Measurements from ENCODE around the gene CNTFR.

The CNTFR gene

DNA sequence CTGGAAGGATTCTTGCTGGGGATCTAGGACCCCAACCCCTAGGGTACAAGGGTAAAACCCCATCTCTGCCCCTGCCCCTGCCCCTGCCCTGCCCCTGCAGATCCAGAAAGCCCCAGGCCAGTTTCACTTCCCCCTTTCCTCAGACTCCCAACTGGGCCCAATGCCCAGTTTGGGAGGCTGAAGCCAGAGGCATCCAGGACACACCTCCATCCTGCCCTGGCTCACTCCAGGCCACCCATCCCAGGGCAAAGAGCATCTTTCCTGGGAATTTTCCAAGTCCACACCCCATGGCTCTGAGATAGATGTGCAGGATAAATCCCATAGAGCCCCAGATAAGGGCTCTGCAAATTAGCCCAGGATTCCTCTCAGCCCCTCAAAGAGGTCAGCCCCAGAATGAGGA, 17.4 kb downstream of the CNTFR start:
- DNase-seq (ENCODE audit: low spot score): no peak

DNA sequence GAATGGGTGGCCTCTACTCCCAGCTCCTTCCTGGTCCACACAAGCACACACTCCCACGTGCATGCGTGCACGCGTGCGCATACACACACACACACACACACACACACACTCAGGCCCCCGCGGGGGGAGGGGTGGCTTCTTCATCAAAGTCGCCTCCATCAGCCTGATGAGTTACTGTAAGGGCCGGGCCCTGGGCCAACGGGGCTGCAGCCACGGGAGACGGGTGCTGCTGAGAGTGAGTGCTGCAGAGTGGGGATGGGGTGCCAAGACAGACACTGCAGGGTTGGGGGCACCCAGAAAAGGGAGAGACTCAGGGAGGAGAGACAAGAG, 18.1 kb downstream of the CNTFR start:
- DNase-seq (ENCODE audit: low spot score): no peak

DNA sequence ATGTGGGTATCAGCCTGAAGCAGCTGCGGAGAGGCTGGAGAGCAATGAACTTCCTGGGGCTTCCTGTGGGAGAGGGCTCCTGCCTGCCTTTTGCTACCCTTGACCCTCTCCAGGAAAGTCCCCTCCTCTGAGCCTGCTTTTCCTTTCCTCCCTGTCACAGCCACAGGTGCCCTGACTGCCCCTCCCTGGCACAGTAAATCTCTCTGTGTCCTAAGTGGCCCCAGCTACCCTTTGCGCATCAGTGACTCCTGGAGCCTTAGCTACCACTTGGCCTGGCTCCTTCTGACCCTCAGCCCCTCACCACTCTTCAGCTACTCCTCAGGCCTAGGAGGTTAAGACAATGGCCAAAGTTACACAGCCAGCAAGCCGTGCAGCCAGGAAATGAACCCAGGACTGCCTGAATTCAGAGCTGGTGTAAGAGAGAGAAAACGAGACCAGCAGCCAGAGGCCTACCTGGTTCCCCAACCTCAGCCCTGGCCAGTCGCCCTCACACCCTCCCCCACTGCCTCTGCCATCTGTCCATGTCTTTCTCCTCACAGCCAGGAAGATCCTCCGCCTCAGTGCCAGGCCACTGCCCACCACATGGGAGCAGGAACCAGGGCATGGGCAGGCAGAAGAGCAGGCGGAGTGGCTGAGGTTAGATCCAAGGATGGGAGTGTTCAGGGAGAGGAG, 18.6 kb downstream of the CNTFR start:
- no peak for DNase-seq (ENCODE audit: low spot score)

DNA sequence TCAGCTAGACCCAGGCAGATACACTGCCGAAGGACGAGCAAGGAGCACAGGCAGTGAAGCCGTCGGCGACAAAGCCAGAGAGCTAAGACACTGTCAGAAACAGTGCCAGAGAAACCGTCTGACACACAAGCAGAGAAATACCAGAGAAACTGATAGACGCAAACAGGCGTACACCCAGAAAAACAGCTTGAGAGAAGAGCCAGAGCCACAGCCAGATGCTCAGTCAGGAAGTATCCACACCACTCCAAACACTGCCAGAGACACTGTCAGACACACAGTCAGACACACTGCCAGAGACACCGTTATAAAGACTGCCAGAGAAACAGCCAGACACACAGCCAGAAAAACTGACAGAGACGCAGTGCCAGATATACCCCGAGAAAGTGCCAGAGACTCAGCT, 19.1 kb downstream of the CNTFR start:
- no peak for DNase-seq (ENCODE audit: low spot score)

DNA sequence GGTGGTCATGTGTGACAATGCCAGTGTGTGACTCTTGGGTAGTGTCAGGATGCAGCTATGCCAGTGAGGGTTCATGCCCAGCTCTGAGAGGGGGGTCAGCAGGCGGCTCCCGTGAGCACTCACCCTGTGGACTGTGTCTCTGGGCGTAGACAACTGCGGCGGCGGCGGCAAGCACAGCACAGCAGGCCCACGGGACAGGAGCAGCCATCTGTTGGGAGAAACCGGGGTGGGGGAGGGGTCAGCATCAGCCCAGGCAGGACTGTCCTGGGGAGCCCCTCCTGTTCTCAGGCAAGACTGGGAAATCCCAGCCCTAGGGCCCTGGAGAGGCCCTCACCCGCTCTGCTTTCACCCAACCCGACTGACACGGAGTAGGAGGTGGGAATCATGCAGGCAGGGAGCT, 20.8 kb downstream of the CNTFR start:
- DNase-seq (ENCODE audit: low spot score): no peak

DNA sequence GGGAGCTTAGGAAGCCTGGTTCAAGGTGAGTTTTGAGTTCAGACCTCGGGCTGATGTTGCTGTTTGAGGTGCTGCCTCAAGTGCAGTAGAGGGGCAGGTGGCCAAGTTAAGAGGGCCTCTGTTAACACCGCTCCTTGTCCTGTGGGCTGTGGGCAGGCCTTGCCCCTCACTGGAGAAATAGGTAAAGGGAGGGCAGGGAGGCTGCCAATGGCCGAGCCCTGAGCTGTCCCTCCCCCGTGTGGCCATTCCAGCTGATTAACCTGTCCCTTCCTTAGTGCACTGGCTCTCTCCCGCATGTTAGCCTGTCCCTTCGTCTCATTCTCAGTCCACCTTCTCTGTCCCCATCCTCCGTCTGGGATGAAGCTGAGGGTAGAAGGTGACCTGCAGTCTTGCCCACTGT, 21.4 kb downstream of the CNTFR start:
- DNase-seq (ENCODE audit: low spot score): no peak

DNA sequence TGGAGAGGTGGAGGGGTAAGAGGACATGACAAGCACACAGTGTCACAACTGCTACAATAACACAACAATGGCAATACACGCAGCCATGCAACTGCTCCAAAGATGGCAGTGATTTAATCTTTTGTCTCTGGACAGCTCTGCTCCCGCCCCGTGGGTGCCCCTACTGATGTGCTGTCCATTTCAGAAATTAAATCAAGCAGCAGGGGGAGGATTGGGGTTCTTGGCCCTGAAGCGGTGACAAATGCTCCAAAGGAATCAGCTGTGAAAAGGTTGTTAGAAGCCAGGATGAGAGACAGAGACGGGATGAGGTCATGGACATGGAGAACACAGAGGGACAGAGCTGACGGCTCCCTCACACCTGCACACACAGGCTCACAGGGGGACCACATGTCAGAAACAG, 22.6 kb downstream of the CNTFR start:
- no peak for DNase-seq (ENCODE audit: low spot score)

DNA sequence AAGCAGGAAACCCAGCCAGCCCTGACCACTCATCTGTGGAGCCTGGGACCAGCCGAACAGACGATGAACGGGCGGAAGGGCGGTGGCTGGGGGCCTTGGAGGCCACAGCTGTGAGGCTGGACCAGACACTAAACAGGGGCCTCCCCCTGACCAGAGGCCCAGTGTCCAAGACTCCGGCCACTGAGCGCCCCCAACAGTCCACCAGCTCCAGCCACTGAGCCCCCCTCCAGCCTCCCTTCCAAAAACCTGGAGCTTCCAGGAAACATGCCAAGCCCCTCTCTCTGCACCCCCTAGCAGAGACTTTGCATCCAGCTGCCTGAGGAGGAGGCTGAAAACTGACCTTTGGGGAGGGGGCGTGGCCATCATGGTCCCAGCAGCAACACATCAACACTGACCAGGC, 23.2 kb downstream of the CNTFR start:
- no peak for DNase-seq (ENCODE audit: low spot score)

DNA sequence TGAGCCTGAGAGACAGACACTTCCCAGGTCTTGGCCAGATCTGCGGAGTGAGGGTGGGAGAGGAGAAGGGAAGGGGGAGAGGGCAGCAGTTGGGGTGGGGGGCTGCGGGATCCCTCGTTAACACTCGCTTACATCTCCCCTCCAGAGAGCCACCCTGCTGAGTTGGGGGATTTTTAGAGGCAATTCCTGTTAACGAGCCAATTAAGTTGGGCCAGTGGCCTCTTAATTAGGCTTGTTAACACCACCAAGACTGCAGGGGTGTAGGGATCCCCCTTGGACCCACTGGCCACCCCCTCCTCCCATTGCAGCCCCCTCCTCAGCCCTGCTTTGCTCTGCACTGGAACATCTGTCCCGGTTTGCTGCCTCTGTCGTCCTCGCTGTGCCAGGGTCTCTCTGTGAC, 23.7 kb downstream of the CNTFR start:
- DNase-seq (ENCODE audit: low spot score): no peak

DNA sequence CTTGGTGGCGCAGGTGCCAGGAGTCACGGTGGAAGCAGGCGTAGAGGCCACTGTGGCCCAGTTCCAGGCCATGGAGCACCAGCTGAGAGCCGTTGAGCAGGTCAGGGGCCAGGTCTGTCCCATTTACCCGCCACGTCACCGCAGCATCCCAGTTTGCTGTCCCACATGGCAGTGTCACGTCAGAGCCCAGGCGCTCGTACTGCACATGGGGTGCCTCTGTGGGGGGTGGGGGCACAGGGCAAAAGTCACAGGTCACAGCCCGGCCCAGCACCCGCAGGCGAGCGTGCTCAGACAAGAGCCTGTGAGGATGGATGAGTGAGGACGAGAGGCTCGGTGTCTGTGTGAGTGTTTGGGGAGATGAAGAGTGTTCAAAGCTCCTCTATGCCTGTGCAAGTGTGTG, 24.9 kb downstream of the CNTFR start:
- no peak for DNase-seq (ENCODE audit: low spot score)

DNA sequence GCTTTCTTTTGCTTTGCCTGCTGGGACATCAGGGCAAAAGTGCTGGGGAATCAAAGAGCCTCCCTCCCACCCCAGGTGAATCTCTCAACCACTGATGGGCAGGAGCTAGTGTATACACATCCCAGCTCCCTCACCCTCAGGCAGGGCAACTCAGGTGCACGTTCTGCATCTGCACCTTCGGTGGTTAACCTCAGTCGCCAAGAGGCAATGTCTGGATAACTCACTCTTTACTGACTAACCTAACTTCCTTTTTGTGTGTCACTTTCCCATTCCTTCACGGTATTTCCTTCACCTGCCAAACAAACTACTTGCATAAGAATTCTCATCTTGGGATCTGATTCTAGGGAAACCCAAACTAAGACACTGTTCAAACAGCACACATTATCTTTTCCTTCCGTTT, 26.3 kb downstream of the CNTFR start:
- no peak for DNase-seq (ENCODE audit: low spot score)

DNA sequence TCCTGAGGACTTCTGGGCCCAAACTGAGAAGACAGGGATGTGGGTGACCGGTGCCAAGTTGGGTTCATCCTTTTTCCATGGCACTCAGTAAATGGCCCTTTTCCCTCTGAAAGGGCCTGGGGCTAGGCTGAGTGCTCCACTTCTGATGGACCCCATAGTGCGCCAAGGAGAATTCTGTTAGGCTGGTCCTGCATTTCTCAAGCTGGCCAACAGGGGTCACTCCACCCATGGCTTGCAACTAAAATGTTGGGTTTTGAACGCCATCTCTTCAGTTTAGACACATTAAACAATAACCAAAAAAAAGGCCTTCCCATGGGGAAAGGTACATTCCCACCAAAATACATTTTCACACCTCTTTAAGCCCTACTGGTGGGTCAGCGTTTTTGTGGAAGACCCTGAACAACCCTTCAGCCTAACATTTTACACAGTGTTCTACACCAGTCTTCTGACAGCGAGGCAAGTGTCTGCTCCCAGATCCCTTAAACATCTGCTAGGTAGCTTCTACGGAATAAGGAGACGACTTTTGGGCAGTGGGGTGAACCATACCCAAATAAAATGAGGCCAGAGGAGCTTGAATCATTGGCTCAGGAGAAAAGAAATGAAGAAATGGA, 27.3 kb downstream of the CNTFR start:
- DNase-seq (ENCODE audit: low spot score): no peak

DNA sequence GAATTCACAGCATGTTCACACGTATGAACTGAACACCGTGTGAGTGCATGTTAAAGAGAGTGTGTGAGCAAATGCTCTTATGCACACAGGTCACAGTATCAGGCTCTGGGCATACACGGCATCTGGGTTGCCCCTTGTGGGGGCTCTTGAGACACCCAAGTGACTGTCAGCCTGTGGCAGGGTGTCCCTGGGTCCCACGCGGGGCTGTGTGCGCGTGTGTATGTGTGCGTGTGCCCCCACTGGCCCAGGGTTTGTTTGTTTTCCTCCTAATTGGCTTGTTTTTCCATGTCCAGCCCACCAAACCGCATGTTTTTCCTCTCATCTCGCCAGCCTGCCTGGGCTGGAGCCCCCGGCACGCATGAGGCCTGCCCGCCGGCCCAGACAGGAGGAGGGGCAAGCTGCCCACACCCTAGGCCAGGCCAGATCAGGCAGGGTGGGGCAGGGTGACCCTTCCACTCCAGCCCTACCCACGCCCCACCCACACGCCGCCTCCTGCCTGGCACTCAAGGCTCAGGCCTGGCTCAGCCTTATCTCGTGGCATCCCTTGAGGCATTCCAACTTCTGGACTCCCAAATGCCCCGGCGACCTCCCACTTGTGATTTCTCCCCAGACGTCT, 28.8 kb downstream of the CNTFR start:
- DNase-seq (ENCODE audit: low spot score): no peak

DNA sequence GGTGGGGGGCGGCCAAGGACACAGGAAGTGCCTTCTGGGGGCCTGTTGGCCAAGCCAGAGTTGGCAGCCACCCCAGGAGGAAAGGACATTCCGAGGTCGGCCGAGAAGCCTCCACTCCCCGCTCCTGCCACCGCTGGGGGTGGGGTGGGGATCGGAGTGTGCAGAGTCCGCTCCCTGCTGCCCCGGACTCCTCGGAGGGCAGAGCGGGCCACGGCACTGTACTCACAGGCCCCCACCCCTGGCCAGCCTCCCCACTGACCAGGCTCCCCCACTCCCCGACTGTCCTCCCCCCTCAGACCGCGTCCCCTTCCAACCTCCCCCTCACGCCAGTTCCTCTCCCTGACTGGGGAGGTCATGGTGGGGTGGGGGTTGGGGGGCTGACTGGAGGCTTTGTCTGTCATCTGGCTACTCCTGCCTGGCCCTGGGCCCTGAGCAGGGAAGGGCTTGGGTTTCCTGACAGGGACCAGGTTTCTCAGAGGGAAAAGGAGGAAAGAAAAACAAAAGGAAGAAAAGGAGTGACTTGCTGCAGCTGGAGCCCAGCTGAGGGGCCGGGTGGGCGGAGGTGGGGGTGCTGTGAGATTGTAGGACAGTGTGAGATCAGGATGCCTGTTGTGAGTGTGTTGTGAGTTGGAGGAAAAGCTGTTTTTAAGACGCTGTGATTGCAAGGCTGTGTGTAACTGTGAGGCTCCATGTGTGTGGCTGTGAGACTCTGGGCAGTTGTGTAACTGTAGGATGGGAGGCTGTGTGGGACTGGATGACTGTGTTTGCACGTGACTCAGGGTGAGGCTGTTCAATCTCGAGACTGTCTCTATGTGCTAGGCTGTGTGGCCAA, 29.7 kb downstream of the CNTFR start:
- no peak for DNase-seq (ENCODE audit: low spot score)

DNA sequence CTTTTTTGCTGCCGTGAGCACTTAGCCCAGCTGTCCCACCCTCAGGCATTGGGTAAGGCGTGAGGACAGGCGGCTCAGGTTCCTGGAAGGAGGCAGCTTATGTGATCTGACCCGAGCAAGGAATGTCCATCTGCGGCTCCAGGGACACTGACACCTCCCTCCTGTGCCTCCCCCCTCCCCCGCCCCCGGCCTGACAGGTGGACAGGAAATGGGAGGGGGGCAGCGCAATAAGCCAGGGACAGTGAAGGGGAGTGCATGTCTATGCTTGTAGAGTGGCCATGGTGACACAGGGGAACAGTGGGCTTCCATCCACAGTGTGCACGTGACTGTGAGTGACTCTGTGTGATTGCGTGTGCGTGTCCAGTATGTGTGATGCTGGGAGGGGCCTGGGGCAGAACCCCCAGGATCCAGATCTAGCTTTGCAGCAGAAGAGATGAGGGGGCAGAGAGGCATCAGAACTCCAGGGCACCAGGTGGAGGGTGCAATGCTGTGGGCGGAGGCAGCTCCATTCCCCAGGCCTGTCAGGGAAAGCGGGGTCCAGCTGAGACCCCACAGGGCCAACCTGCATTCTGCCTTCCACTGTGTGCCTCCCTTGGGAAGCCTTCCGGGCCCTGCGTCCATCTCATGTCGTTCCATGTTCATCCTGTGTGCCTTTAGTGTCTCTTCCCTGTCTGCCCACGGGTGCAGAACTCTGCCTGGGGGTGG, 30.5 kb downstream of the CNTFR start:
- DNase-seq (ENCODE audit: low spot score): no peak

DNA sequence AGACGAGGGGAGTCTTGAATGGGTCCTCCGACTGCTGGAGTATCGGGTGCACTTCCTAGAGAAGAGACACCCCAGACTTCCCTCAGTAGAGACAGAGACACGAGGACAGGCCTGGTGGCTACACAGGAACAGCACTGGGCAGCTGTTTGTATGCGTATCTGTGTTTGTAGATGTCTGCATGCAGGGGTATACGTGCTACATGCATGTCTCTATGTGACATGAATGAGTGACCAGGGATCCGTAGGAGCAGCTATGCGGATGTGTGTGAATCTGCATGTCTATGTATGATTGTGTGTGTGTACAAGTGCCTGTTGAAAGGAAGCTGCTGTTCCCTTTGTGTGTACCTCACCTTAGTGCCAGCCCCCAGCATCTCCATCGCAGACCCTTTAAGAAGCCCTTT, 31.2 kb downstream of the CNTFR start:
- DNase-seq (ENCODE audit: low spot score): no peak

DNA sequence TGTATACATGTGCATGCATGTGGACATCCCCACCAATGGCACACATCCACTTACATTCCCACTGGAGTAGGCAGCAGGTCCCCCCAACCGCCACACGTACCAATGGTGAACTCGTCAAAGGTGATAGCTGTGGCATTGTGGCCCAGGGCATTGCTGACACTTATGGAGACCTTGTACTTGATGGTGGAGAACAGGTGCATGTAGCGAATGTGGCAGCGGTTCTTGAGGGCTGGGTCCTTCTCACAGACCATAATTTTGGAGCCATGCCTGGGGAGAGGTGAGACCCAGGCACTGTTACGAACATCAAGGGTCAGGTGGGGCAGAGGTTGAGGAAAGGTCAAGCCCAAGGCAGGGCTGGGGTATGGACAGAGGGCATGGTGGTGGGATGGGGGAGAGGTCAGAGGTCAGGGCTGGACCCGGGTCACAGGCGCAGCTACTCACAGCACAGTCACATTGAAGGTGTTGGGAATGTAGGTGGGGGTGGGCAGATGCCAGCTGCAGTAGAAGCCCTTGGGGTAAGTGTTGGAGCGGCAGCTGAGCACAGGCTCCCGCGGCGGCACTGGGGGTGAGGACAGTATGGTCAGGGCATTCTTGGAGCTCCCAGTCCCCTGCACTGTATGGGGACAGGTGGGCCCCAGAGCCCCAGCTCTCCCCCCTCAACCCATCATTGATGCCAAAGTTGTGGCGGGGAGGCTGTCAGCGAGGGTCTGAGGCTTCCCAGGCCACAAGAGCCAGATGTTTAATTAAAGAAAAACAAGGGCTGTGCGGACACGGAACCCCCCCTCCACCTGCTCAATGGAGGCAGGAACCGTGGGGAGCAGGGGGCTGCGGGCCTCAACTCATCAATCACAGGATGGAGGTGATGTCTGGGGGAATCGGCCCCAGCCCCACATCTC, 31.9 kb downstream of the CNTFR start:
- no peak for DNase-seq (ENCODE audit: low spot score)

DNA sequence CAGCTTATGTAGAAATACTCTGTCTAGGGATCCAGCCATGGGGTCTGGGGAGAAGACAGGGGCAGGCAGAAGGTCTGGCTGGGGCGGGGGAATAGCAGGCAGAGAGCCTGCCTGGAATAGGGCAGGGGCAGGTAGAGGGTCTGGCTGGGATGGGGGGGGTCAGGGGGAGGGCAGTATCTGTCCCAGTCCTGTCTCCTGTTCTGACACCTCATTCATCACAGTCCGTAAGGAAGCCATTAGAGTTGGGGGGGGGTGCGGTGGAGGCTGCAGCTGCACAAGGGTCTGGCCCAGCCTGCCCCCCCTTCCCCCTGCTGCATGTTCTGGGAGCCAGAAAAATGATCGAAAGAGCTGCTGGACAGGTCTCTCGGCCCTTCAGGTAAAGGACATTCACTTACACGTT, 32.6 kb downstream of the CNTFR start:
- no peak for DNase-seq (ENCODE audit: low spot score)

DNA sequence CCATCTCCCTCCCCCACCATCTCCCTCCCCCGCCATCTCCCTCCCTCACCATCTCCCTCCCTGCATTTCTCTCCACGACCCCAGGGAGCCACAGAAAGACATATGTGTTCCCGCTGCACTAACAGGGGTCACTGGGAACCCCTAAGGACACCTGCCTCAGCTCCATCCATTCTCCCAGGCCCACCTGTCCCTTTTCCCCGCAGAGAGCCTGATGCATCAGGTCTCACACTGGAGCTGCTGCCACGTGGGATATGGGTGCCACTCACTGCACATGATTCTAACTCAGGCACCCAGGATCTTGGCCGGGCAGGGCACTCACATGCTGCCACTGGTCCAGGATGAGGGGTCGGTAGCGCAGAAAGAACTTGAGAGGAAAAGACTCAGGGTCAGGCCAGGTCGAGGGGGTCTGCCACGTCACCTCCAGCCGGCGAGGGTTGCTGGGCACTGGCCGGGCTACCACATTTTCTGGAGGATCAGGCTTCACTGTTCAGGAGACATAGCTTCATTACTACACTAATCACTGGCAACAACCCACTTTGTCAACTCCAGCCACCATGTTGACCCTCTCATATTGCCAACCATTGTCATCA, 33.5 kb downstream of the CNTFR start:
- no peak for DNase-seq (ENCODE audit: low spot score)

DNA sequence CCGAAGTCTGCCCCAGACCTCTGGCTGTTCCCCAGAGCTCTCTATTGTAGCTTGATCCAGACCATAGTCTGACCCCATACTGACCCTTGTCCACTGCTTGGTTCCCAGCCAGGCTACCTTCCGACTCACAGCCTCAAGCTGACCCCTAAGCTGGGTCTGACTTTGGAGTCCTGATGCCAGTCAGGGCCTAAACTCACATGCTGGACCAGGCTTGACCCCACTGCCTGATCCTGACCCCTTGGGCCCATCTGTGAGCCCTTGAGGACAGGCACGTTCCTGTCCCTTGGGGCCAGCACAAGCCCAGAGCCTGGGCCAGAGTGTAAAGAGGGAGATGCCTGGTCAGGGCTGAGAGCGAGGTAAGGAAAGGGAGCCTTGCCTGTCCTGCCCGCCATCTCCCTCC, 34.0 kb downstream of the CNTFR start:
- DNase-seq (ENCODE audit: low spot score): no peak

DNA sequence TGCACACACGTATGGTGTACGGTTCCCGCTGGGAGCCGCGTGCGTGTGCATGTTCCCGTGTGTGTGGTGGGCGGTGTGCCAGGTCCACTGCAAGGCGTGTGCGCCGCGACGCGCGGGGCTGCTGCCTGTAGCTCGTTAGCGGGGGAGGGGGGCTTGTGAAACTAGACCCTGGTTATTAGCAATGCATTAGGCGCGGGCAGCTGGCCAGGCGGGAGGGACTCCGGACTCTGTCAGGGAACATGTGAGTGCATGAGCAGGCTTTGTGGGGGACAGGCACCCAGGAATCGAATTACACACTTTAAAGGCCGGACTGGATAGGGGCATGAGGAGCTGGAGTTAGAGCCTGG, 34.5 kb downstream of the CNTFR start:
- DNase-seq (ENCODE audit: low spot score): no peak
